Mucosa of descending colon (tissue), 3 donors: ENCODE results near the gene CT47C1. TPM values are rescaled to one million over a fixed set of nuclear protein-coding genes. Genes with fewer than 3 reads are reported as not detected.

Experiments used
- ATAC-seq: fragments of 200-7000 bp; cut with Tn5 transposase; one replicate; pipeline ENCODE4 v1.9.1; 2020; ENCODE audit warnings: mild to moderate bottlenecking, moderate library complexity
- DNase-seq, 3 donors: peaks; one replicate each; pipeline ENCODE4 v3.0.0-alpha.2; 2020
- H3K36me3 ChIP-seq: fragments of 200-600 bp; one replicate; pipeline ENCODE4 v1.8.0; 2021; ENCODE audit warnings: low read depth, mild to moderate bottlenecking
- H3K4me1 ChIP-seq: fragments of 200-600 bp; one replicate; pipeline ENCODE4 v1.8.0; 2021; ENCODE audit warnings: low read depth, mild to moderate bottlenecking
- H3K4me3 ChIP-seq: fragments of 200-600 bp; one replicate; pipeline ENCODE4 v1.8.0; 2021; ENCODE audit warnings: mild to moderate bottlenecking
- H3K9me3 ChIP-seq: fragments of 200-600 bp; one replicate; pipeline ENCODE4 v1.8.0; 2021; ENCODE audit warnings: mild to moderate bottlenecking
- intact Hi-C, 2 donors: fragments of 100-400 bp; cut with DNase I in 1 of 2; cut with micrococcal nuclease in 1 of 2; formaldehyde crosslinking; loops; one replicate each; pipeline versions ENCODE4 v1.11.0 to v1.11.1; 2022; cut with DNase I, micrococcal nuclease
- total RNA-seq, 3 donors: library from RNA; stranded (reverse); fragmentation: NEBNext Ultra II Directional in 2 of 3; extraction: Animal tissue kit (Norgen Biotek cat#: 25700) in 2 of 3; gene quantifications; one replicate each; pipeline versions ENCODE4 v1.2.1 to v1.2.4, GENCODE V29; 2021 to 2023
- TF ChIP-seq, protein P1 (sequence below): fragments of 200-600 bp; IDR thresholded peaks from one replicate; pipeline ENCODE4 v1.8.0; 2022; ENCODE audit warnings: antibody characterized with exemption, mild to moderate bottlenecking
- donor health status: DM: no; HTN: no; CAD: no; lungs with moderate emphysema.
- donor health status: DM: no; HTN: no; CAD: no.
- donor health status: DM: no; HTN: yes; CAD: no.

The CT47C1 gene
- total RNA-seq, 3 donors from 2014 or later: not detected

- Histone ChIP-seq H3K9me3 (no peaks in the 10 kb centered on the region), H3K4me3 (no peak overlapping the region), H3K4me1 (no peaks in the 10 kb centered on the region), H3K36me3 (no peaks in the 10 kb centered on the region)
- DNase-seq (no peak), ATAC-seq (no peak)
- TF ChIP-seq, protein P1, sequence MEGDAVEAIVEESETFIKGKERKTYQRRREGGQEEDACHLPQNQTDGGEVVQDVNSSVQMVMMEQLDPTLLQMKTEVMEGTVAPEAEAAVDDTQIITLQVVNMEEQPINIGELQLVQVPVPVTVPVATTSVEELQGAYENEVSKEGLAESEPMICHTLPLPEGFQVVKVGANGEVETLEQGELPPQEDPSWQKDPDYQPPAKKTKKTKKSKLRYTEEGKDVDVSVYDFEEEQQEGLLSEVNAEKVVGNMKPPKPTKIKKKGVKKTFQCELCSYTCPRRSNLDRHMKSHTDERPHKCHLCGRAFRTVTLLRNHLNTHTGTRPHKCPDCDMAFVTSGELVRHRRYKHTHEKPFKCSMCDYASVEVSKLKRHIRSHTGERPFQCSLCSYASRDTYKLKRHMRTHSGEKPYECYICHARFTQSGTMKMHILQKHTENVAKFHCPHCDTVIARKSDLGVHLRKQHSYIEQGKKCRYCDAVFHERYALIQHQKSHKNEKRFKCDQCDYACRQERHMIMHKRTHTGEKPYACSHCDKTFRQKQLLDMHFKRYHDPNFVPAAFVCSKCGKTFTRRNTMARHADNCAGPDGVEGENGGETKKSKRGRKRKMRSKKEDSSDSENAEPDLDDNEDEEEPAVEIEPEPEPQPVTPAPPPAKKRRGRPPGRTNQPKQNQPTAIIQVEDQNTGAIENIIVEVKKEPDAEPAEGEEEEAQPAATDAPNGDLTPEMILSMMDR: no peak
- intact Hi-C loops: no loop called here
These were observed 26.9 kb upstream of the CT47C1 start for GRCh38 chrX:119045884-119046283.

- TF ChIP-seq, protein P1: no peak
- intact Hi-C loops: no loop called here
- Histone ChIP-seq H3K36me3 (no peaks in the 10 kb centered on the region), H3K4me1 (no peaks in the 10 kb centered on the region), H3K9me3 (no peaks in the 10 kb centered on the region), H3K4me3 (no peak overlapping the region)
- ATAC-seq: no peak
- DNase-seq: no peak
These were observed 17.1 kb upstream of the CT47C1 start for GRCh38 chrX:119055687-119056086.

- no peaks in the 10 kb centered on the region for H3K4me1 ChIP-seq
- no peaks in the 10 kb centered on the region for H3K36me3 ChIP-seq
- no peaks in the 10 kb centered on the region for H3K9me3 ChIP-seq
- H3K4me3 ChIP-seq: no peak overlapping the region
- TF ChIP-seq, protein P1: no peak
- intact Hi-C loops: no loop called here
- ATAC-seq (no peak), DNase-seq (no peak)
These were observed 9.9 kb upstream of the CT47C1 start for GRCh38 chrX:119062750-119063374.

DNA sequence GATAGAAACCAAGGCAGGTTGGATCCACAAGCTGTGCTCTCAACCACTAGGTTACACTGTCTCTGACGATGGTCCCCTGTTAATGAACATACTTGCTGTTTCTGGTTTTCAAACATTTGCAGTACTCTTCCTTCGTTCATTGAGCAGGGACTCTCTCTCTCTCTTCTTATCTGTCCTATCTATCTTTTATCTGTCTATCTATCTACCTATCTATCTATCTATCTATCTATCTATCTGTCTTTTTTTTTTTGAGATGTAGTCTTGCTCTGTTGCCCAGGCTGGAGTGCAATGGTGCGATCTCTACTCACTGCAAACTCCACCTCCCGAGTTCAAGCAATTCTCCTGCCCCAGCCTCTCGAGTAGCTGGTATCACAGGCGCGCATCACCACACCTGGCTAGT is 9.4 kb upstream of the CT47C1 start:
- intact Hi-C loops: no loop called here
- no peaks in the 10 kb centered on the region for H3K4me1 ChIP-seq
- no peaks in the 10 kb centered on the region for H3K36me3 ChIP-seq
- H3K9me3 ChIP-seq: no peaks in the 10 kb centered on the region
- DNase-seq (no peak), ATAC-seq (no peak)
- TF ChIP-seq, protein P1: no peak
- H3K4me3 ChIP-seq: no peak overlapping the region

DNA sequence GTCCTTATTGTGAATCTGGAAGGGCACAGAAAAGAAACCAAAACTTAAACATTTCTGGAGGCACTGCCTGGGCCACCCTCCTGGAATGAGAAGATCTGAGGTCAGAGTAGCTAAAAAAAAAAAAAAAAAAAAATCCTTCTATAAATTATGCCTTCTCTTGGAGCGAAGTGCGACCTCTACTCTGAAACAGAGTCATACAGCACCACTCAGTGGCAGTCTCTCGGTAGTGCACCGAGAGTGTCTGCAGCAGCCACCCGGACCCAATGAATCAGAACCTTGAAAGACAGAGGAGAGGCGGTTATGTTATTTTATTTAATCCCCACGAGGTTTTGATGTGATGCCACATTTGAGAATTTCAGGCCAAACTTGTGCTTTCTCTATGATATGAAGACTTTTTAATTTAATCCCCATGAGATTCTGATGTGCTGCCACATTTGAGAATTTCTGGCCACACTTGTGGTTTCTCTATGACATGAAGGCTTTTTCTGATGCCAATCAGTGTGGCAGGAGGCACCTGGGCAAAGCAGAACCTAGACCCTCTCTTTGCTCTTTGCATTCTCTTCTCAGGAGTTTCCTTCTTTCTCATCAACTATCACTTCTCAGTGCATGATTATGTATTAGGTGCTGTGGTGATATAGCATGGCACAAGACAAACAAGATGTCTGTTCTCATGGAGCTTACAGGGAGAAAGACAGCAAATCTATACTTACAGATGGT is 5.6 kb upstream of the CT47C1 start:
- ATAC-seq: peak; percentile 83
- TF ChIP-seq, protein P1: peak; percentile 28
- H3K36me3 ChIP-seq: no peaks in the 10 kb centered on the region
- no peak overlapping the region for H3K4me3 ChIP-seq
- H3K4me1 ChIP-seq: no peaks in the 10 kb centered on the region
- DNase-seq: peak in 2 of 3 donors; percentile 56 to 63
- intact Hi-C loops: loop anchor here in 1 of 2 donors (5.0 kb wide), 1 partner anchor 225 kb away; no protein-coding TSS in a partner anchor
- H3K9me3 ChIP-seq: no peaks in the 10 kb centered on the region
